DMS 273 treated with DMSO at 0.1 percent for 48 hours (cell line): ENCODE measurements around the gene ENDOG.
"Not testable (repeated sequence)": the region's sequence is repeated elsewhere in the genome, so short reads cannot be mapped to it uniquely, and the experiment has no call there.

Experiments
- DNase-seq: peaks from one replicate; lab custom pipeline; 2025; lab: John Stamatoyannopoulos, UW

ENDOG gene

GRCh38 chr9:128862401-128862851 lies 44.1 kb downstream of the ENDOG start:
- DNase-seq: no peak

DNA sequence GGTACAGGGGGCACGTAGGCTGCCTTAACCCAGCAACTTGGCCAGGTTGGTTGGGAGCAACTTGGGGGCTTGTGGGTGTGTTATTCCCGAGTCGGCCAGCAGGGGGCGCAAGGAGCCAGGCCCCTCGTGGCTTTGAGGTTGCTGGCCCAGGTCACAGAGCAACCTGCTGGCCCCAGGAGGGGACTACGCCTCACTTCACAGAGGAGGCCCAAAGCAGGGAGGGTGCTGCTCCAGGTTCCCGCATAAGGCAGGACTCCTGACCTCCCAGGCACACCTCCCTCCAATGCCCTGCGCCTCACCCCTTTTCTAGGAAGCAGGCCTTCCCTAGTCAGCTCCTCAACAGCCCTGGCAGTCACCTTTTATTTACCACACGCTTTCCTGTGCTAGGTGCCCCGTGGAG lies 45.3 kb downstream of the ENDOG start:
- no peak for DNase-seq

DNA sequence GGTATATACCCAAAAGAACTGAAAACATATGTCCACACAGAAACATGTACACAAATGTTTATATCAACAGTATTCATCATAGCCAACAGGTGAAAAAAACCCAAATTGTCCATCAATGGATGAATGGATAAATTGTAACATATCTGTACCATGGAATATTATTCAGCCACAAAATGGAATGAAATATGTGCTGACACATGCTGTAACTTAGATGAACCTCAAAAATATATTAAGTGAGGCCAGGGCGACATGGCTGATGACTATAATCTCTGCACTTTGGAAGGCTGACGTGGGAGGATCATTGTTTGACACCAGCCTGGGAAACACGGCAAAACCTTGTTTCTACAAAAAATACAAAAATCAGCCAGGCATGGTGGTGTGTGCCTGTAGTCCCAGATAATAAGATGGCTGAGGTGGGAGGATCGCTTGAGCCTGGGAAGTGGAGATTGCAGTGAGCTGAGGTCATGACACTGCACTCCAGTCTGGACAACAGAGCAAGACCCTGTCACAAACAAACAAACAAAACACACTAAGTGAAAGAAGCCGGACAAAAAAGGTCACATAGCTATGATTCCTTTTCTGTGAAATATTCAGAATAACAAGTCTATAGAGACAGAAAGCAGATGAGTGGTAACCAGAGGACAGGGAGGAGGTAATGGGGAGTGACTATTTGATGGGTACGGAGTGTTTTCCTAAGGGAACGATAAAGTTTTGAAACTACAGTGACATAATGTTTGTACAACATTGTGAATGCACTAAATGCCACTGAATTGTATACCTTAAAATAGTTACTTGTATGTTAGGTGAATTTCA lies 52.0 kb downstream of the ENDOG start:
- DNase-seq: no peak

DNA sequence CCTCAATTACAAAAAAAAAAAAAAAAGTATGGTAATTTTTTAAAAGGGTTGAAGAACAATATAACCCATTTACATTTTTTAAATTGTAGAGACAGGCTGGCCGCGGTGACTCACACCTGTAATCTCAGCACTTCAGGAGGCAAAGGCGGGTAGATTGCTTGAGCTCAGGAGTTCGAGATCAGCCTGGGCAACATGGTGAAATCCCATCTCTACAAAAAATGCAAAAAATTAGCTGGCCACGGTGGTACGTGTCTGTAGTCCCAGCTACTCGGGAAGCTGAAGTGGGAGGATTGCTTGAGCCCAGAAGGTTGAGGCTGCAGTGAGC lies 52.6 kb downstream of the ENDOG start:
- DNase-seq: not testable (repeated sequence)
